Spinal cord (tissue), 10 donors: Measurements from ENCODE around the gene AOPEP. TPM values are rescaled to one million over a fixed set of nuclear protein-coding genes. Genes with fewer than 3 reads are reported as not detected.

Experiments
- DNase-seq, 6 donors: peaks; one replicate each; pipeline versions ENCODE4 v3.0.0 to v3.0.0-alpha.2; 2013 to 2015; ENCODE audit warnings: low spot score in 6 of 6, low read depth in 4 of 6
- H3K27ac ChIP-seq: one replicate; pipeline ENCODE4 v1.5.1; 2013; ENCODE audit warnings: low read depth, low read length, control low read depth
- H3K27me3 ChIP-seq: one replicate; pipeline ENCODE4 v1.6.1; 2013; ENCODE audit warnings: low read length; ENCODE audit not compliant: control insufficient read depth, insufficient read depth
- H3K36me3 ChIP-seq: one replicate; pipeline ENCODE4 v1.6.1; 2013; ENCODE audit warnings: low read length; ENCODE audit not compliant: control insufficient read depth, insufficient read depth
- H3K4me1 ChIP-seq: one replicate; pipeline ENCODE4 v1.6.1; 2013; ENCODE audit warnings: low read length; ENCODE audit not compliant: control insufficient read depth, insufficient read depth
- H3K4me3 ChIP-seq: one replicate; pipeline ENCODE4 v1.5.1; 2013; ENCODE audit warnings: low read depth, low read length, control low read depth
- H3K9me3 ChIP-seq: one replicate; pipeline ENCODE4 v1.6.1; 2013; ENCODE audit warnings: low read length; ENCODE audit not compliant: control insufficient read depth, insufficient read depth
- WGBS: methylation state at CpG from one replicate; pipeline ENCODE4 v1.1.5; 2013; ENCODE audit warnings: missing lambda C conversion rate; ENCODE audit not compliant: insufficient coverage; 5-methylcytosine and 5-hydroxymethylcytosine counted together
- polyA plus RNA-seq, 2 donors: library from polyadenylated mRNA; unstranded; fragments of 120-200 nt; gene quantifications; one replicate each; pipeline ENCODE4 v1.2.1, GENCODE V29; 2013; ENCODE audit not compliant: insufficient read length in 2 of 2
- total RNA-seq, 2 donors: library from RNA; depleted of rRNA in 1 of 2; stranded (reverse); fragments of 120-200 nt in 1 of 2; fragments of >200 nt in 1 of 2; gene quantifications; one replicate each; pipeline versions ENCODE4 v1.2.3 to v1.2.4, GENCODE V29; 2013 to 2014
- donor health status: healthy.

The AOPEP gene
- total and polyA plus RNA-seq, 4 donors = 42.8 to 77.4 (median 56.3) TPM

GRCh38 chr9:94734054-94734754 lies 7.7 kb downstream of the AOPEP start:
- Histone ChIP-seq H3K36me3 (no peaks in the 10 kb centered on the region), H3K4me1 (peaks cover 4% of the 10 kb centered on the region), H3K9me3 (no peaks in the 10 kb centered on the region), H3K4me3 (no peak overlapping the region), H3K27me3 (no peaks in the 10 kb centered on the region), H3K27ac (no peak overlapping the region)
- peak in 1 of 6 donors; percentile 16 for DNase-seq
- WGBS = 91% methylated on average over 4 of the region's 4 CpGs

DNA sequence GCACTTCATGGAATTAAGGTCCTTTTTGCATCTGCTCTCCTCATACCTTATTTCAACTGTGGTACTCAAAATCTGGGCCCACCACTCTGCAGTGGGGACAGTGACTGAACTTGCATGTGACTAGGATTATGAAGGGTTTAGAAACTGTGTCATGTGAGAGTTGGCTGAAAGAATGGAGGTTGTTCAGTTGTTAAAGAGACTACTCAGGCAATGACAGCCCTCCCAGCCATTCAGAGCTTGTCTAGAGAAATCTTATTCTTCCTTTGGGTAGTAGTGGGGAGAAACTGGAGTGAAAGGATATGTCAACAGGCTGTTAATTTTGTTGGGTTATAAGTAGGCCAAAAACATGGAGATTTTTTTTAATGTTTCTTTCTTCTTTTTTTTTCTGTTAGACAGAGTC lies 10.3 kb downstream of the AOPEP start:
- H3K4me3 ChIP-seq = no peak overlapping the region
- no peaks in the 10 kb centered on the region for H3K36me3 ChIP-seq
- no peaks in the 10 kb centered on the region for H3K9me3 ChIP-seq
- H3K4me1 ChIP-seq = peaks cover 4% of the 10 kb centered on the region
- H3K27ac ChIP-seq = no peak overlapping the region
- DNase-seq = no peak
- no peaks in the 10 kb centered on the region for H3K27me3 ChIP-seq

GRCh38 chr9:94740145-94740840 lies 13.8 kb downstream of the AOPEP start:
- Histone ChIP-seq H3K27me3 (no peaks in the 10 kb centered on the region), H3K4me1 (peaks cover 4% of the 10 kb centered on the region), H3K4me3 (no peak overlapping the region), H3K9me3 (no peaks in the 10 kb centered on the region), H3K27ac (no peak overlapping the region), H3K36me3 (no peaks in the 10 kb centered on the region)
- WGBS = 84% methylated on average over 2 of the region's 3 CpGs
- DNase-seq = no peak

GRCh38 chr9:94741866-94742265 lies 15.4 kb downstream of the AOPEP start:
- Histone ChIP-seq H3K4me3 (no peak overlapping the region), H3K27me3 (no peaks in the 10 kb centered on the region), H3K27ac (no peak overlapping the region), H3K9me3 (no peaks in the 10 kb centered on the region), H3K36me3 (no peaks in the 10 kb centered on the region), H3K4me1 (peaks cover 4% of the 10 kb centered on the region)
- DNase-seq = no peak
- 49% methylated on average over 2 of the region's 3 CpGs for WGBS

GRCh38 chr9:94743035-94743954 lies 16.8 kb downstream of the AOPEP start:
- H3K27me3 ChIP-seq = no peaks in the 10 kb centered on the region
- 78% methylated on average over 4 of the region's 6 CpGs for WGBS
- DNase-seq = no peak
- H3K4me3 ChIP-seq = no peak overlapping the region
- no peak overlapping the region for H3K27ac ChIP-seq
- no peaks in the 10 kb centered on the region for H3K9me3 ChIP-seq
- no peaks in the 10 kb centered on the region for H3K36me3 ChIP-seq
- no peaks in the 10 kb centered on the region for H3K4me1 ChIP-seq

- peak overlapping the region; percentile 60 for H3K27ac ChIP-seq
- no CpG with 5 or more reads among the region's 8 CpGs for WGBS
- peaks cover 2% of the 10 kb centered on the region for H3K9me3 ChIP-seq
- no peaks in the 10 kb centered on the region for H3K36me3 ChIP-seq
- H3K4me1 ChIP-seq = no peaks in the 10 kb centered on the region
- H3K4me3 ChIP-seq = no peak overlapping the region
- DNase-seq = no peak
- H3K27me3 ChIP-seq = no peaks in the 10 kb centered on the region
These were observed 19.5 kb downstream of the AOPEP start for GRCh38 chr9:94745806-94746540.

DNA sequence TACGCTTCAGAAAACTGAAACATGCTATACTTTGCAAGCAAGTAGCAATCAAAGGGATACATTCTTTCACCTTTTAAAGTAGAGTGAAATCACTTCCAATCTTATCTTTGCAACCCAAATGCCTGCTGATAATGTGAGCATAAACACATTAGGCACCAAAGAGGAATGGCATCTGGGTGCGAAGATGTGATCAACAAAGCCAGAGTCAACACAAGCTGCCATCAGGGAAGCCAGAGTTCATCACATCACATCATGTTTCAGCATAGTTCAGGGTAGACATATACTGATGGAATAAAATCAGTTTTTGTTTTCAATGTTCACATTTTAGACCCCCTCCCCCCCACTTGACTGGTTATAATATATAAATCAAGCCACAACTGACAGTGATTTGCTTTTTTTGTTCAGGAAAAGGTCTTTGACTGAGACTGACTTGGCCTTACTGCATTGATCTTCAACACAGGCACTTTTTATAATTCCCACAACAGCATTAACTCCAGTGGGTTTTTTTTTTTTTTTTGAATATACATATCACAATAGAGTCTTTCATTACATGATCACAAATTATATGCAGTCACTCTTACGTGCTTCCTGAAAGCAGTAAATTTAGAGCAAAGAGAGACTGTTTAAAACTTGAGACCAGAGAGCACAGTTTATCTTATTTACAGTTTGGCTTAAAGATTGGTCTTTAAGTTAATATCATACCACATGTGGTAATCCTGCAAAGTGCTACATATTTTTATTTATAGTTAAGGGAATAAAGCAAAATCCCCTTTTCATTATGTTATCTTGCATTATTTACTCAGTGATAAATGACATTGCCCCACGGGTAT lies 20.3 kb downstream of the AOPEP start:
- no peaks in the 10 kb centered on the region for H3K27me3 ChIP-seq
- peak overlapping the region; percentile 60 for H3K27ac ChIP-seq
- no CpG with 5 or more reads among the region's 4 CpGs for WGBS
- H3K4me1 ChIP-seq = no peaks in the 10 kb centered on the region
- no peaks in the 10 kb centered on the region for H3K36me3 ChIP-seq
- H3K4me3 ChIP-seq = no peak overlapping the region
- DNase-seq = peak in 2 of 6 donors; percentile 37 to 39
- peaks cover 2% of the 10 kb centered on the region for H3K9me3 ChIP-seq

GRCh38 chr9:94754976-94755475 lies 28.5 kb downstream of the AOPEP start:
- Histone ChIP-seq H3K4me3 (no peak overlapping the region), H3K27ac (no peak overlapping the region), H3K27me3 (no peaks in the 10 kb centered on the region), H3K9me3 (no peaks in the 10 kb centered on the region), H3K4me1 (no peaks in the 10 kb centered on the region), H3K36me3 (no peaks in the 10 kb centered on the region)
- peak in 1 of 6 donors; percentile 16 for DNase-seq
- WGBS = 86% methylated on average over 1 of the region's 4 CpGs
